ENCODE measurements around the gene SSTR3.

Gene SSTR3

DNA sequence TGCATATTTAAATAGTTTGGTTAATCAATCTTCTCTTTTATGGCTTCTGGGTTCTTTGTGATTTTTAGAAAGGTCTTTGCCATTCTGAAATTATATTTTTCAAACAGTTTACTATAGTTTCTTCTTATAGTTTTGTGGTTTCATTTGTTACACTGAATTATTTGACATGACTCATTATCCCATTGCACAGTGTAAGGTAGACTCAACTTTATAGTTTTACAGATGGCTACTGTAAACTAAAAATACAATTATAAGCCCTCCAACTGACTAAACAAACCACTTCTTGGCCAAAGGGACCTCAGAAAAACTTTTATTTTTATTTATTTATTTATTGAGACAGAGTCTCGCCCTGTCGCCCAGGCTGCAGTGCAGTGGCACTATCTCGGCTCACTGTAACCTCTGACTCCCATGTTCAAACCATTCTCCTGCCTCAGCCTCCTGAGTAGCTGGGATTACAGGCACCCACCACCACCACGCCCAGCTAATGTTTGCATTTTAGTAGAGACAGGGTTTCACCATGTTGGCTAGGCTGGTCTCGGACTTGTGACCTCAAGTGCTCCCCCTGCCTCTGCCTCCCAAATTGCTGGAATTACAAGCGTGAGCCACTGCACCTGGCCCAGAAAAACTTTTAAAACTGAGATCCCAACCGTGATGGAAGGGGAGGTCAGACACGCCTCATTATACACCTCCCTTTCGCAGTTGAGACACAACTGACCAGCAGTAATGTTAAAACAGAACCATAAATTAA is 45.9 kb upstream of the SSTR3 start:
- no peak for DNase-seq (ENCODE audit: low read depth)
- no peak overlapping the region for H3K4me3 ChIP-seq (ENCODE audit: low read depth, low read length)
- TF ChIP-seq, protein P1, sequence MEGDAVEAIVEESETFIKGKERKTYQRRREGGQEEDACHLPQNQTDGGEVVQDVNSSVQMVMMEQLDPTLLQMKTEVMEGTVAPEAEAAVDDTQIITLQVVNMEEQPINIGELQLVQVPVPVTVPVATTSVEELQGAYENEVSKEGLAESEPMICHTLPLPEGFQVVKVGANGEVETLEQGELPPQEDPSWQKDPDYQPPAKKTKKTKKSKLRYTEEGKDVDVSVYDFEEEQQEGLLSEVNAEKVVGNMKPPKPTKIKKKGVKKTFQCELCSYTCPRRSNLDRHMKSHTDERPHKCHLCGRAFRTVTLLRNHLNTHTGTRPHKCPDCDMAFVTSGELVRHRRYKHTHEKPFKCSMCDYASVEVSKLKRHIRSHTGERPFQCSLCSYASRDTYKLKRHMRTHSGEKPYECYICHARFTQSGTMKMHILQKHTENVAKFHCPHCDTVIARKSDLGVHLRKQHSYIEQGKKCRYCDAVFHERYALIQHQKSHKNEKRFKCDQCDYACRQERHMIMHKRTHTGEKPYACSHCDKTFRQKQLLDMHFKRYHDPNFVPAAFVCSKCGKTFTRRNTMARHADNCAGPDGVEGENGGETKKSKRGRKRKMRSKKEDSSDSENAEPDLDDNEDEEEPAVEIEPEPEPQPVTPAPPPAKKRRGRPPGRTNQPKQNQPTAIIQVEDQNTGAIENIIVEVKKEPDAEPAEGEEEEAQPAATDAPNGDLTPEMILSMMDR (IDR thresholded peaks at IDR 0.05; ENCODE audit: low read depth, low read length), result no peak
- TF ChIP-seq MYC (IDR thresholded peaks at IDR 0.05; ENCODE audit: low read depth, low read length), result no peak
- TF ChIP-seq, protein P2, sequence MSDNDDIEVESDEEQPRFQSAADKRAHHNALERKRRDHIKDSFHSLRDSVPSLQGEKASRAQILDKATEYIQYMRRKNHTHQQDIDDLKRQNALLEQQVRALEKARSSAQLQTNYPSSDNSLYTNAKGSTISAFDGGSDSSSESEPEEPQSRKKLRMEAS (IDR thresholded peaks at IDR 0.05; ENCODE audit: low read depth, low read length), result no peak
- no peak for TF ChIP-seq POLR2A (IDR thresholded peaks at IDR 0.05; ENCODE audit: extremely low read depth, insufficient read length)

DNA sequence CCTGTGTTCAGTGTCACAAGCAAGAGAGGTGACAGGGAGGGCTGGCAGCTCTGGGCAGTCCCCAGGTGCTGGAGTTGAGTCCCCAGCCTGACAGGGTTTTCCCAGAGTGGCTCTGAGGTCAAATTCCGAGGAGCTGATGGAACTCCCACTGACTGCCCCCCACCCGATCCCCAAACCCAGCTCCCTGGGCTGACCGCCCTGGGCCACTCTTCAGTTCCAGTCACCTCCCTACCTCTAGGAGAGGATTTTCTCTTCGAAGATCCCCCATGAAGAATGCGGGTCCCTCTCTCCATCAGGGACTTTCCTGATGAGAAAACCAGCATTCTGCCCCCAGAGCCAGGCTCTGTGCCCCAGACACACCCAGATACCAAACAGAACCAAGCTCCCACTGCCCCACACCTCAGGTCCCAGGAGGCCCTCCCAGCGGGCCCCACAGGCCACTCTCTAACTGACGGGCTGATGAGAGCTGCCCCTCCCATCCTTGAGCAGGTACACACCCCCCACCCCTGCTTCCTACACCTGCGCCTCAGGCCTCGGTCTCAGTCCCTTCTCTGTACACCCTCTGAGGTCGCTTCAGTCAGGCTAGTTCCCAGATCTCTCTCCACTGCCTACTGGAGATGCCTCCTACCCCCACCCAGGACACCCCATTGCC is 43.9 kb upstream of the SSTR3 start:
- no peak for DNase-seq (ENCODE audit: low read depth)
- H3K4me3 ChIP-seq (ENCODE audit: low read depth, low read length), result no peak overlapping the region
- TF ChIP-seq, protein P2 (IDR thresholded peaks at IDR 0.05; ENCODE audit: low read depth, low read length), result no peak
- TF ChIP-seq, protein P1 (IDR thresholded peaks at IDR 0.05; ENCODE audit: low read depth, low read length), result no peak
- TF ChIP-seq POLR2A (IDR thresholded peaks at IDR 0.05; ENCODE audit: extremely low read depth, insufficient read length), result no peak
- no peak for TF ChIP-seq MYC (IDR thresholded peaks at IDR 0.05; ENCODE audit: low read depth, low read length)

DNA sequence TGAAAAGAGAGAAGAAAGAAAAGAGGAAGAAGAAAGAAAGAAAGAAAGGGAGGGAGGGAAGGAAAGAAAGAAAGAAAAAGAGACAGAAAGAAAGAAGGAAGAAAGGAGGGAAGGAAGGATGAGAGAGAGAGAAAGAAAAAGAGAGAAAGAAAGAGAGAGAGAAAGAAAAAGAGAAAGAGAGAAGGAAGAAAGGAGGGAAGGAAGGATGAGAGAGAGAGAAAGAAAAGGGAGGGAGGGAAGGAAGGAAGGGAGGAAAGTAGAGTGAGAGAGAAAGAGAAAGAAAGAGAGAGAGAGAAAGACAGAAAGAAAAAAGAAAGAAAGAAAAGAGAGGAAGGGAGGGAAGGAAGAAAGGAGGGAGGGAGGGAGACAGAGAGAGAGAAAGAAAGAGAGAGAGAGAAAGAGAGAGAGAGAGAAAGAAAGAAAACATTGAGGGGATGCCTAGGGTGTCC is 43.3 kb upstream of the SSTR3 start:
- TF ChIP-seq POLR2A (IDR thresholded peaks at IDR 0.05; ENCODE audit: extremely low read depth, insufficient read length) (no peak), MYC (IDR thresholded peaks at IDR 0.05; ENCODE audit: low read depth, low read length) (no peak)
- TF ChIP-seq, protein P1 (IDR thresholded peaks at IDR 0.05; ENCODE audit: low read depth, low read length), result no peak
- TF ChIP-seq, protein P2 (IDR thresholded peaks at IDR 0.05; ENCODE audit: low read depth, low read length), result no peak
- H3K4me3 ChIP-seq (ENCODE audit: low read depth, low read length), result no peak overlapping the region
- DNase-seq (ENCODE audit: low read depth), result no peak

DNA sequence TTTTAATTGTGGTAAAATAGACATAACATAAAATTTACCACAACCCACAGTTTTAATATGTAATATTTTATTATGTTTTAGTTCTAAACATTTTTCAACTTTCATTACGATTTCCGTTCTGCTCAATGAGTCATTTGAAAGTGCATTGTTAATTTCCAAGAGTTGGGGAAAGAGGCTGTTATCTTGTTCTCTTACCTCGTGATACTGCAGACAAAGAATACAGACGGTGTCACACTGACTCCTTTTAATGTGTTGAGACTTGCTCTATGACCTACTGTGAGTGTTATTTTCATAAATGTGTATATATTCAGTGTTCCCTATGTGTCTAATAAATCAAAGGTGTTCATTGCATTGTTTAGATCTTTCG is 42.6 kb upstream of the SSTR3 start:
- TF ChIP-seq, protein P1 (IDR thresholded peaks at IDR 0.05; ENCODE audit: low read depth, low read length), result no peak
- TF ChIP-seq POLR2A (IDR thresholded peaks at IDR 0.05; ENCODE audit: extremely low read depth, insufficient read length) (no peak), MYC (IDR thresholded peaks at IDR 0.05; ENCODE audit: low read depth, low read length) (no peak)
- TF ChIP-seq, protein P2 (IDR thresholded peaks at IDR 0.05; ENCODE audit: low read depth, low read length), result no peak
- H3K4me3 ChIP-seq (ENCODE audit: low read depth, low read length), result no peak overlapping the region
- DNase-seq (ENCODE audit: low read depth), result no peak

DNA sequence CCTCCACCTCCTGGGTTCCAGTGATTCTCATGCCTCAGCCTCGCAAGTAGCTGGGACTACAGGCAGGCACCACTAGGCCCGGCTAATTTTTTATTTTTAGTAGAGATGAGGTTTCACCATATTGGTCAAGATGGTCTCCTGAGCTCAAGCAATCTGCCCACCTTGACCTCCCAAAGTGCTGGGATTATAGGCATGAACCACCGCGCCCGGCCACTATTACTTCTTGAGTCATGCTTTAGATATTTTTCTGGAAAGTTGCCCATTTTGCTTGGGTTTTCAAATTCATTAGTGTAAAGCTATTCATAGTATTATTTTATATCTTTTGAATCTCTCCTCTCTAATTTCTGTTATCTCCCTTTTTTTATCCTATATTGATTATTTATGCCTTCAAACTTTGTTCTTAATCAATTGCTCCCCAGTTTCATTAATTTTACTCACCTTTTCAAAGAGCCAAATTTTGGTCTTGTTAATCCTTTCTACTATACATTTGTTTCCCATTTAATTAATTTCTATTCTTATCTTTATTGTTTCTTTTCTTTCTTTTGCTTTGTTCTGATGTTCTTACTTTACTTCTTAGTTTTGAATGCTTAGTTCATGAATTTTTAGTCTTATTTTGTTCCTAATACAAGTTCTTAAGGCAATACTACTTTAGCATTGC is 42.1 kb upstream of the SSTR3 start:
- DNase-seq (ENCODE audit: low read depth), result no peak
- TF ChIP-seq, protein P2 (IDR thresholded peaks at IDR 0.05; ENCODE audit: low read depth, low read length), result no peak
- TF ChIP-seq POLR2A (IDR thresholded peaks at IDR 0.05; ENCODE audit: extremely low read depth, insufficient read length) (no peak), MYC (IDR thresholded peaks at IDR 0.05; ENCODE audit: low read depth, low read length) (no peak)
- TF ChIP-seq, protein P1 (IDR thresholded peaks at IDR 0.05; ENCODE audit: low read depth, low read length), result no peak
- no peak overlapping the region for H3K4me3 ChIP-seq (ENCODE audit: low read depth, low read length)

All from NB4 (cell line).